Small intestine (tissue), 7 donors: ENCODE results near the gene KAT8. TPM values are rescaled to one million over a fixed set of nuclear protein-coding genes. Genes with fewer than 3 reads are reported as not detected.

ENCODE experiments used
- DNase-seq, 2 donors: peaks; one replicate each; pipeline versions ENCODE4 v3.0.0 to v3.0.0-alpha.2; 2013
- FAIRE-seq: peaks from 2 replicates; lab custom pipeline; 2012; peaks lifted over from hg19 to GRCh38; lab: Jason Lieb, UNC
- H3K27ac ChIP-seq, 3 donors: one replicate each; pipeline ENCODE4 v1.5.1; 2013; ENCODE audit warnings: low read length in 2 of 3, mild to moderate bottlenecking in 2 of 3, control low read depth in 1 of 3, inconsistent platforms in 1 of 3, low read depth in 1 of 3, moderate library complexity in 1 of 3
- H3K27me3 ChIP-seq, 3 donors: one replicate each; pipeline ENCODE4 v1.6.1; 2013; ENCODE audit warnings: low read length in 3 of 3, inconsistent platforms in 1 of 3; ENCODE audit not compliant: control insufficient read depth in 3 of 3, insufficient read depth in 3 of 3
- H3K36me3 ChIP-seq, 3 donors: one replicate each; pipeline ENCODE4 v1.6.1; 2013; ENCODE audit warnings: low read length in 3 of 3, inconsistent platforms in 1 of 3, low read depth in 1 of 3, mild to moderate bottlenecking in 1 of 3, moderate library complexity in 1 of 3; ENCODE audit not compliant: control insufficient read depth in 3 of 3, insufficient read depth in 2 of 3
- H3K4me1 ChIP-seq, 3 donors: one replicate each; pipeline ENCODE4 v1.6.1; 2013; ENCODE audit warnings: low read length in 2 of 3, inconsistent platforms in 1 of 3, low read depth in 1 of 3, mild to moderate bottlenecking in 1 of 3, moderate library complexity in 1 of 3; ENCODE audit not compliant: control insufficient read depth in 3 of 3, insufficient read depth in 2 of 3
- H3K4me3 ChIP-seq, 3 donors: one replicate each; pipeline ENCODE4 v1.5.1; 2013; ENCODE audit warnings: low read length in 3 of 3, control low read depth in 1 of 3, inconsistent platforms in 1 of 3, low read depth in 1 of 3, mild to moderate bottlenecking in 1 of 3, moderate library complexity in 1 of 3
- H3K9me3 ChIP-seq, 2 donors: one replicate each; pipeline ENCODE4 v1.6.1; 2013; ENCODE audit warnings: low read depth in 1 of 2, low read length in 1 of 2; ENCODE audit not compliant: control insufficient read depth in 2 of 2, insufficient read depth in 1 of 2
- WGBS, 3 donors: extraction: QIAGEN DNeasy Blood & Tissue Kit; methylation state at CpG; one replicate each; pipeline ENCODE4 v1.1.7; 2013; 5-methylcytosine and 5-hydroxymethylcytosine counted together
- polyA plus RNA-seq, 4 donors: library from polyadenylated mRNA; stranded (reverse) in 3 of 4; unstranded in 1 of 4; fragments of 200-250 nt in 3 of 4; fragments of 120-200 nt in 1 of 4; gene quantifications; one replicate each; pipeline versions ENCODE4 v1.2.1 to v1.2.3, GENCODE V29; 2013
- donor health status: healthy with polysubstance abuse.
- donor health status: control.
- donor health status: control.
- donor health status: Bipolar disorder and iron deficiency.
- donor health status: healthy.

KAT8 gene
- polyA plus RNA-seq, 4 donors: 43.7 to 57.1 (median 44.0) TPM

GRCh38 chr16:31113121-31114120 is 4.0 kb upstream of the KAT8 start:
- H3K9me3 ChIP-seq: no peaks in the 10 kb centered on the region
- H3K27ac ChIP-seq: peak overlapping the region in 2 of 3 donors; percentile 16 to 43
- WGBS, 3 donors: 59 to 69% (median 63%) methylated on average over 5 of the region's 5 CpGs
- H3K4me3 ChIP-seq: no peak overlapping the region
- FAIRE-seq (no peak), DNase-seq (peak; percentile 38 to 67)
- no peaks in the 10 kb centered on the region for H3K27me3 ChIP-seq
- peaks cover 0 to 48% (median 5%) of the 10 kb centered on the region in 3 donors for H3K36me3 ChIP-seq
- H3K4me1 ChIP-seq: peaks cover 0 to 17% (median 2%) of the 10 kb centered on the region in 3 donors

GRCh38 chr16:31114468-31114867 is 3.0 kb upstream of the KAT8 start:
- H3K4me1 ChIP-seq: peaks cover 0 to 24% (median 2%) of the 10 kb centered on the region in 3 donors
- no peak for DNase-seq

GRCh38 chr16:31118223-31119155 is 1.0 kb downstream of the KAT8 start:
- H3K27me3 ChIP-seq: no peaks in the 10 kb centered on the region
- H3K4me3 ChIP-seq: peak overlapping the region; percentile 62 to 84 (median 70)
- H3K27ac ChIP-seq: peak overlapping the region; percentile 91 to 99 (median 96)
- peaks cover 0 to 22% (median 0%) of the 10 kb centered on the region in 3 donors for H3K4me1 ChIP-seq
- DNase-seq (peak in 1 of 2 donors; percentile 59), FAIRE-seq (no peak)
- no peaks in the 10 kb centered on the region for H3K9me3 ChIP-seq
- H3K36me3 ChIP-seq: peaks cover 4 to 50% (median 6%) of the 10 kb centered on the region in 3 donors
- 46 to 56% (median 50%) methylated on average over 9 of the region's 9 CpGs for WGBS, 3 donors

More at GRCh38 chr16:31114468-31114867, 3.0 kb upstream of the KAT8 start:
- Histone ChIP-seq H3K4me3 (no peak overlapping the region), H3K9me3 (no peaks in the 10 kb centered on the region), H3K27me3 (no peaks in the 10 kb centered on the region), H3K36me3 (peaks cover 0 to 54% (median 5%) of the 10 kb centered on the region in 3 donors), H3K27ac (peak overlapping the region in 2 of 3 donors; percentile 15 to 34)
- no peak for FAIRE-seq
- WGBS, 3 donors: 83 to 86% (median 83%) methylated on average over 8 of the region's 8 CpGs

- H3K27ac ChIP-seq: no peak overlapping the region
- H3K9me3 ChIP-seq: no peaks in the 10 kb centered on the region
- peaks cover 6 to 55% (median 7%) of the 10 kb centered on the region in 3 donors for H3K36me3 ChIP-seq
- H3K4me3 ChIP-seq: no peak overlapping the region
- WGBS, 3 donors: 91 to 94% (median 92%) methylated on average over 16 of the region's 16 CpGs
- DNase-seq (no peak), FAIRE-seq (no peak)
- peaks cover 0 to 16% (median 0%) of the 10 kb centered on the region in 3 donors for H3K4me1 ChIP-seq
- no peaks in the 10 kb centered on the region for H3K27me3 ChIP-seq
Measured at GRCh38 chr16:31120129-31120528, 2.7 kb downstream of the KAT8 start.

GRCh38 chr16:31125844-31126243 is 8.4 kb downstream of the KAT8 start:
- Histone ChIP-seq H3K27ac (no peak overlapping the region), H3K36me3 (peaks cover 3 to 72% (median 3%) of the 10 kb centered on the region in 3 donors)
- no peak for FAIRE-seq

GRCh38 chr16:31127182-31127581 is 9.7 kb downstream of the KAT8 start:
- peaks cover 0 to 75% (median 3%) of the 10 kb centered on the region in 3 donors for H3K36me3 ChIP-seq
- no peak overlapping the region for H3K4me3 ChIP-seq
- peak overlapping the region; percentile 90 to 98 (median 94) for H3K27ac ChIP-seq
- no peaks in the 10 kb centered on the region for H3K27me3 ChIP-seq
- DNase-seq: no peak
- 90 to 95% (median 94%) methylated on average over 12 to 13 of the region's 13 CpGs for WGBS, 3 donors
- no peak for FAIRE-seq
- no peaks in the 10 kb centered on the region for H3K9me3 ChIP-seq
- H3K4me1 ChIP-seq: peaks cover 4 to 49% (median 11%) of the 10 kb centered on the region in 3 donors

More at GRCh38 chr16:31125844-31126243, 8.4 kb downstream of the KAT8 start:
- Histone ChIP-seq H3K9me3 (no peaks in the 10 kb centered on the region), H3K27me3 (no peaks in the 10 kb centered on the region), H3K4me1 (peaks cover 4 to 36% (median 10%) of the 10 kb centered on the region in 3 donors), H3K4me3 (no peak overlapping the region)
- DNase-seq: no peak
- 91 to 97% (median 97%) methylated on average over 3 of the region's 3 CpGs for WGBS, 3 donors

GRCh38 chr16:31128711-31129567 is 11.5 kb downstream of the KAT8 start:
- WGBS, 3 donors: 12 to 54% (median 35%) methylated on average over 14 of the region's 14 CpGs
- DNase-seq: peak; percentile 79 to 86
- Histone ChIP-seq H3K9me3 (no peaks in the 10 kb centered on the region), H3K4me3 (no peak overlapping the region), H3K36me3 (peaks cover 0 to 79% (median 3%) of the 10 kb centered on the region in 3 donors), H3K27me3 (no peaks in the 10 kb centered on the region), H3K4me1 (peaks cover 4 to 66% (median 13%) of the 10 kb centered on the region in 3 donors), H3K27ac (peak overlapping the region; percentile 90 to 98 (median 94))
- FAIRE-seq: no peak
